ENCODE results near the gene NYNRIN. TPM values are rescaled to one million over a fixed set of nuclear protein-coding genes. Genes with fewer than 3 reads are reported as not detected.

The NYNRIN gene
- total and polyA plus RNA-seq, 2 of the 4 experiments (the other 2 are of a cell fraction): 2.2 to 5.4 TPM

DNA sequence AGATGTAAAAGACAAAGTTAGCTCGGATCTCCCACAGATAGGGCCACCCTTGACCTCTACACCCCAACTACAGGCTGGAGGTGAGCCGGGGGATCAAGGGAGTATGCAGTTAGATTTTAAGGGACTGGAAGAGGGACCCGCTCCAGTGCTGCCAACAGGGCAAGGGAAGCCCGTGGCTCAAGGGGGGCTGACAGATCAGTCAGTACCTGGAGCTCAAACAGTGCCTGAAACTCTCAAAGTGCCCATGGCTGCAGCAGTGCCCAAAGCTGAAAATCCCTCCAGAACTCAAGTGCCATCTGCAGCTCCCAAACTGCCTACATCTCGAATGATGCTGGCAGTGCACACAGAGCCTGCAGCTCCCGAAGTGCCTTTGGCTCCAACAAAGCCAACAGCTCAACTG, 10.4 kb downstream of the NYNRIN start:
- no TSS peak for BruUV-seq (replicated peaks)
- ATAC-seq (ENCODE audit: low read depth) (no peak), DNase-seq (no peak)
- H2BK5ac ChIP-seq (ENCODE audit: low read depth, low read length, poor library complexity, severe bottlenecking): no peak overlapping the region
- H4K91ac ChIP-seq (ENCODE audit: insufficient read depth, low read depth, low read length): no peak overlapping the region
- no peak overlapping the region for H3K56ac ChIP-seq (ENCODE audit: extremely low read depth, insufficient read depth, low read length)
- intact Hi-C loops (cut with micrococcal nuclease) (no loop called here), dilution Hi-C loops (cut with HindIII; ENCODE audit: low sequenced_read_pairs, unreplicated experiment) (no loop called here), in situ Hi-C loops (cut with MboI; ENCODE audit: low sequenced_read_pairs) (no loop called here)
- no peaks in the 10 kb centered on the region for H3K27me3 ChIP-seq (ENCODE audit: control insufficient read depth, insufficient read depth, low read length)
- no peaks in the 10 kb centered on the region for H3K4me1 ChIP-seq (ENCODE audit: control insufficient read depth, insufficient read depth, low read length)
- H3K27ac ChIP-seq (ENCODE audit: insufficient read depth, low read length): no peak overlapping the region
- H2AFZ ChIP-seq (replicated peaks; ENCODE audit: low read length, poor library complexity): no peak overlapping the region
- H3K4ac ChIP-seq (ENCODE audit: low read depth, low read length): no peak overlapping the region
- H4K5ac ChIP-seq (ENCODE audit: low read depth, low read length): no peak overlapping the region
- H2AK9ac ChIP-seq (replicated peaks; ENCODE audit: low read depth, low read length, poor library complexity): no peak overlapping the region
- H3K9me1 ChIP-seq (ENCODE audit: insufficient read depth, low read length): peaks cover 6% of the 10 kb centered on the region; the same call in 1 of the 2 replicates
- 0 out of 2 replicates have a peak, but pooled peaks cover 3% of the 10 kb centered on the region for H4K20me1 ChIP-seq (ENCODE audit: insufficient read depth, low read length)
- no peak overlapping the region for H4K8ac ChIP-seq (ENCODE audit: low read depth in 2 of 2, low read length in 2 of 2)
- ChIA-PET POLR2A (ENCODE audit: unreplicated experiment) (no interaction called here), CTCF (interaction anchor here (1.2 kb wide), 1 partner anchor 27 kb away, joined by 4 read pairs; no protein-coding TSS in a partner anchor)
- H3K4me3 ChIP-seq (ENCODE audit: insufficient read depth, low read depth, low read length): no peak overlapping the region
- H3K14ac ChIP-seq (replicated peaks; ENCODE audit: low read depth, low read length): no peak overlapping the region
- no peaks in the 10 kb centered on the region; a peak in 1 of 4 replicates for H3K79me1 ChIP-seq (ENCODE audit: low read depth in 1 of 2, low read length in 2 of 2)
- H2BK120ac ChIP-seq (ENCODE audit: low read depth, low read length): no peak overlapping the region
- WGBS, 2 experiments (ENCODE audit: extremely low coverage in 2 of 2, insufficient read length in 1 of 2): 86% methylated on average over 1 of the region's 6 CpGs; no CpG with 5 or more reads in 1 of the 2 experiments
- H3K9ac ChIP-seq (ENCODE audit: low read depth, low read length): no peak overlapping the region
- no peak overlapping the region for H2BK15ac ChIP-seq (ENCODE audit: low read depth, low read length)
- H3K18ac ChIP-seq (ENCODE audit: low read depth, low read length): no peak overlapping the region
- H3K9me3 ChIP-seq (ENCODE audit: control insufficient read depth, insufficient read depth, low read length): no peaks in the 10 kb centered on the region
- H3K23ac ChIP-seq (ENCODE audit: low read depth, low read length): no peak overlapping the region
- no peak overlapping the region for H3K4me2 ChIP-seq (ENCODE audit: low read depth, low read length)
- H2AK5ac ChIP-seq (ENCODE audit: low read depth, low read length): no peak overlapping the region
- TF ChIP-seq CEBPB (IDR thresholded peaks at IDR 0.05; ENCODE audit: low read depth, low read length) (no peak), RFX5 (IDR thresholded peaks at IDR 0.05; ENCODE audit: low read depth, low read length) (no peak), RCOR1 (IDR thresholded peaks at IDR 0.05; ENCODE audit: insufficient replicate concordance, low read length) (no peak), CHD1 (IDR thresholded peaks at IDR 0.05; ENCODE audit: low read depth, low read length) (no peak), BHLHE40 (IDR thresholded peaks at IDR 0.05; ENCODE audit: low read depth, low read length) (no peak), NFE2L2 (IDR thresholded peaks at IDR 0.05; ENCODE audit: low read depth, low read length) (no peak), MXI1 (IDR thresholded peaks at IDR 0.05; ENCODE audit: borderline replicate concordance, low read depth, low read length) (no peak), SMC3 (IDR thresholded peaks at IDR 0.05; ENCODE audit: low read depth, low read length) (no peak), FOS (IDR thresholded peaks at IDR 0.05; ENCODE audit: low read depth, low read length) (no peak), RAD21 (IDR thresholded peaks at IDR 0.05; ENCODE audit: low read length) (no peak), MAZ (IDR thresholded peaks at IDR 0.05; ENCODE audit: borderline replicate concordance, low read depth, low read length) (no peak), POLR2A (IDR thresholded peaks at IDR 0.05; ENCODE audit: low read depth, low read length) (no peak)
- TF ChIP-seq, protein P1, sequence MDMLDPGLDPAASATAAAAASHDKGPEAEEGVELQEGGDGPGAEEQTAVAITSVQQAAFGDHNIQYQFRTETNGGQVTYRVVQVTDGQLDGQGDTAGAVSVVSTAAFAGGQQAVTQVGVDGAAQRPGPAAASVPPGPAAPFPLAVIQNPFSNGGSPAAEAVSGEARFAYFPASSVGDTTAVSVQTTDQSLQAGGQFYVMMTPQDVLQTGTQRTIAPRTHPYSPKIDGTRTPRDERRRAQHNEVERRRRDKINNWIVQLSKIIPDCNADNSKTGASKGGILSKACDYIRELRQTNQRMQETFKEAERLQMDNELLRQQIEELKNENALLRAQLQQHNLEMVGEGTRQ (IDR thresholded peaks at IDR 0.05; ENCODE audit: low read depth, low read length): no peak
- H3K36me3 ChIP-seq (ENCODE audit: control insufficient read depth, insufficient read depth, low read length): peaks cover 34% of the 10 kb centered on the region; the same call in 1 of the 2 replicates
- H2BK20ac ChIP-seq (ENCODE audit: low read depth, low read length): no peak overlapping the region

Measured in IMR-90 (cell line).